ENCODE results near the gene WTIP.

The WTIP gene

DNA sequence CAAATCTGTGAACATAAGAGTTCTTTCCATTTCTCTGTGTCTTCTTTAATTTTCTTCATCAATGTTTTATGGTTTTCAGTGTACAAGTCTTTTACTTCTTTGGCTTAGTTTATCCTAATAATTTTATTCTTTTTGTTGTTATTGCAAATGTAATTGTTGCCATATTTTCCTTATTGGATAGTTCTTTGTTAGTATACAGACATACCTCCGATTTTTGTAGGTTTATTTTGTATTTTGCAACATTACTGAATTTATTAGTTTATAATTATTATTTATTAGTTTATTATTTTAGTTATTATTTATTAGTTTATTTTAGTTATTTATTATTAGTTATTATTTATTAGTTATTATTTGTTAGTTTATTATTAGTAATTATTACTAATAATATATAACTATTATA, 43.4 kb downstream of the WTIP start:
- no peak for DNase-seq (ENCODE audit: low read depth)
- TF ChIP-seq, protein P1, sequence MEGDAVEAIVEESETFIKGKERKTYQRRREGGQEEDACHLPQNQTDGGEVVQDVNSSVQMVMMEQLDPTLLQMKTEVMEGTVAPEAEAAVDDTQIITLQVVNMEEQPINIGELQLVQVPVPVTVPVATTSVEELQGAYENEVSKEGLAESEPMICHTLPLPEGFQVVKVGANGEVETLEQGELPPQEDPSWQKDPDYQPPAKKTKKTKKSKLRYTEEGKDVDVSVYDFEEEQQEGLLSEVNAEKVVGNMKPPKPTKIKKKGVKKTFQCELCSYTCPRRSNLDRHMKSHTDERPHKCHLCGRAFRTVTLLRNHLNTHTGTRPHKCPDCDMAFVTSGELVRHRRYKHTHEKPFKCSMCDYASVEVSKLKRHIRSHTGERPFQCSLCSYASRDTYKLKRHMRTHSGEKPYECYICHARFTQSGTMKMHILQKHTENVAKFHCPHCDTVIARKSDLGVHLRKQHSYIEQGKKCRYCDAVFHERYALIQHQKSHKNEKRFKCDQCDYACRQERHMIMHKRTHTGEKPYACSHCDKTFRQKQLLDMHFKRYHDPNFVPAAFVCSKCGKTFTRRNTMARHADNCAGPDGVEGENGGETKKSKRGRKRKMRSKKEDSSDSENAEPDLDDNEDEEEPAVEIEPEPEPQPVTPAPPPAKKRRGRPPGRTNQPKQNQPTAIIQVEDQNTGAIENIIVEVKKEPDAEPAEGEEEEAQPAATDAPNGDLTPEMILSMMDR (conservative IDR thresholded peaks at IDR 0.05; ENCODE audit: control insufficient read depth, insufficient read depth, low read depth, low read length) = no peak
- H3K4me3 ChIP-seq (ENCODE audit: control insufficient read depth, low read depth, low read length) = no peak overlapping the region

DNA sequence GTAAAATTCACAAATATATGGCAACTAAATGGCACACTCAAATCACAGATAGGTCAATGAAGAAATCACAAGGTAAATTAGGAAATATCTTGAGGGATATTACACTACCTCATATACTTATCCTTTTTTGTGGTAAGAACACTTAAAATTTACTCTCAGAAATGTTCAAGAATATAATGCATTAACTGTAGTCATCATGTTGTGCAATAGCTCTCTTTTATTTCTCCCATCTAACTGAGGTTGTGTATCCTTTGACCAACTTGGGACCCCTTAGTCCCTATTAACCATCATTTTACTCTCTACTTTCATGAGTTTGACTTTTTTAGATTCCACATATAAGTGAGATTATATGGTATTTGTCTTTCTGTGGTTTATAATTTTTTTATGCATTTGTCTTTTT, 52.6 kb downstream of the WTIP start:
- DNase-seq (ENCODE audit: low read depth) = no peak
- H3K4me3 ChIP-seq (ENCODE audit: control insufficient read depth, low read depth, low read length) = no peak overlapping the region
- TF ChIP-seq, protein P1 (conservative IDR thresholded peaks at IDR 0.05; ENCODE audit: control insufficient read depth, insufficient read depth, low read depth, low read length) = no peak

DNA sequence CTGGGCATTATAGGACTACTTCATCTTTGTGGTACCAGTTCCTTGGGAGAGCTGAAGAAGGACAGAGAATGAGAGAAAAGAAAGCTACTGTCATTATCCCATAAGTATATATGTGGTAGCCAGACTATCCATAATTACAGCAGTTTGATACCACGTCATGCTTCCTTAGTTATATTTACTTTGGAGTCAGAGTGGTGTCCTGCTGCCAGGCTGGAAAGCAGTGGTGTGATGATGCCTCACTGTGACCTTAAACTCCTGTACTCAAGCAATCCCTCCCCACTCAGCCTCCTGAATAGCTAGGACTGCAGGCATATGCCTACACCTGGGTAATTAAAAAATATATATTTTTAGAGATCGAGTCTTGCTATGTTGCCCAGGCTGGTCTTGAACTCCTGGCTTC, 57.8 kb downstream of the WTIP start:
- TF ChIP-seq, protein P1 (conservative IDR thresholded peaks at IDR 0.05; ENCODE audit: control insufficient read depth, insufficient read depth, low read depth, low read length) = no peak
- DNase-seq (ENCODE audit: low read depth) = no peak

DNA sequence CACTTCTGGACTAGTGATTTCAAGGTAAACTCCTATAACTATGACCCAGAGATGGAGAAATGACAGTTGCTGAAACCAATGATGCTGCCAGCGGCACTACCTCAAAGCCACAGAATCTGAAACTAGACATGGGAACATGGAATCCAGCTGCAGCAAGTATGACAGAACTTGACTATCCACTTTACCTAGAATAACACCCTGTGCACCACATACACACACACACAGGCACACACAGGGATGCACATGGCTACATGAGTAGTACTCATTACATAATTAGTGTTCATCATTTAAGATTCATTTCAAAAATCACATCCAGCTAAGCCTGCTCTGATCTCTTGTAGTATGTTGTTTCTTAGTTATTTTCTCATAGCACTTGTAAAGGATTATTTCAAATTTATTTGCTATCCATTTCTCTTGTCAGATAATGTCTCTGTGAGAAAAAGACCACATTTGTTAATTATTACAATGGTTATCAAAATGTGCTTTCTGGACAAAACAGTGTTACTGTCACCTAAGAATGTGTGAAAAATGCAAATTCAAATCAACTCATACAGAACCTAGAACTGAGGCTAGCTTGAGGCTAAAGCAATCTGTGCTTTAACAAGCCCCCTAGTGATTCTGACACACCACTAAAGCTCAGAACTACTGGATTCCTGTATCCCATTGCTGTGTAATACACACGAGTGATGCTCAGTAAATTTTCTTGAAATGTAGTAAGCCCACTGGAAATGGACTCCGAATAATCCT, 59.4 kb downstream of the WTIP start:
- TF ChIP-seq, protein P1 (conservative IDR thresholded peaks at IDR 0.05; ENCODE audit: control insufficient read depth, insufficient read depth, low read depth, low read length) = no peak
- no peak for DNase-seq (ENCODE audit: low read depth)
- no peak overlapping the region for H3K4me3 ChIP-seq (ENCODE audit: control insufficient read depth, low read depth, low read length)

More for the DNA sequence above, 57.8 kb downstream of the WTIP start:
- no peak overlapping the region for H3K4me3 ChIP-seq (ENCODE audit: control insufficient read depth, low read depth, low read length)

DNA sequence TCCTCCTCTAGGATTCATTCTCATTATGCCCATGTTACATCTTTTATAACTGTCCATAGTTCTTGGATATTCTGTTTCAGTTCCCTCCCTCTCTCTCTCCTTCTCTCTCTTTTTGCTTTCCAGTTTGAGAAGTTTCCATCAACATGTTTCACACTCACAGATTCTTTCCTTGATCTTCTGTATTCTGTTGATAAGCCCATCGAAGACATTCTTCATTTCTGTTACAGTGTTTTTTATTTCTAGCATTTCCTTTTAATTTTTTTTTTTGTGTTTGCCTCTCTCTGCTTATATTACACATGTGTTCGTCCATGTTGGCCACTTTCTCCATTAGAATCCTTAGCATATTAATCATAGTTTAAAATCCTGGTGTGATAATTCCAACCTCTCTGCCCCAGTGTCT, 68.3 kb downstream of the WTIP start:
- H3K4me3 ChIP-seq (ENCODE audit: control insufficient read depth, low read depth, low read length) = no peak overlapping the region
- TF ChIP-seq, protein P1 (conservative IDR thresholded peaks at IDR 0.05; ENCODE audit: control insufficient read depth, insufficient read depth, low read depth, low read length) = no peak
- no peak for DNase-seq (ENCODE audit: low read depth)

DNA sequence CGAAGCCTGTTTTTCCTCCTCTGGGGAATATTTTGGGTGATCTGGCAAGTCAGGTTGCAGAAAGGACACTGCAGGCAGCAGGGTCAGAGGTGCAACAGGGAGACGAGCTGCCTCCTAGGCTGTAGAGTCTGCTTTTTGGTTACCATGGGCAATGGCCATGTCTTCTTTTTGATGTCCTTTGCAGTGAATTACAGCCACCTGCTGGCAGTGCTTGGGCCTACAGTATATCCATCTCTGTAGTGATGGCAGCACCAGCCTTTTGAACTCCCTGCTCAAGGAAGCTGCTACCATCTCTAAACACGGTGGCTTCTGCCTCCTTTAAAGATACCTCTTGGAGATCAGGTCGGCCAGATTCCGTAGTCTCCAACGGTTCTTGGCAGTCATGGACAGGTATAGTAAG, 73.9 kb downstream of the WTIP start:
- TF ChIP-seq, protein P1 (conservative IDR thresholded peaks at IDR 0.05; ENCODE audit: control insufficient read depth, insufficient read depth, low read depth, low read length) = no peak
- peak; percentile 3 for DNase-seq (ENCODE audit: low read depth)
- no peak overlapping the region for H3K4me3 ChIP-seq (ENCODE audit: control insufficient read depth, low read depth, low read length)
